Skin of body (tissue), 2 donors: ENCODE data around the gene VGLL4. TPM values are rescaled to one million over a fixed set of nuclear protein-coding genes. Genes with fewer than 3 reads are reported as not detected.
A peak's percentile ranks its signal among the peaks of the same experiment; 100 is the strongest.
"Not testable (repeated sequence)": the region's sequence is repeated elsewhere in the genome, so short reads cannot be mapped to it uniquely, and the experiment has no call there.

Experiments used
- DNase-seq: peaks from one replicate; lab custom pipeline; 2025; lab: John Stamatoyannopoulos, UW
- total RNA-seq: library from RNA; depleted of rRNA; stranded (reverse); fragments of >200 nt; gene quantifications from one replicate; pipeline ENCODE4 v1.2.3, GENCODE V29; 2014

VGLL4 gene
- total RNA-seq, 1 donor from 2014 or later: 63.2 TPM

DNA sequence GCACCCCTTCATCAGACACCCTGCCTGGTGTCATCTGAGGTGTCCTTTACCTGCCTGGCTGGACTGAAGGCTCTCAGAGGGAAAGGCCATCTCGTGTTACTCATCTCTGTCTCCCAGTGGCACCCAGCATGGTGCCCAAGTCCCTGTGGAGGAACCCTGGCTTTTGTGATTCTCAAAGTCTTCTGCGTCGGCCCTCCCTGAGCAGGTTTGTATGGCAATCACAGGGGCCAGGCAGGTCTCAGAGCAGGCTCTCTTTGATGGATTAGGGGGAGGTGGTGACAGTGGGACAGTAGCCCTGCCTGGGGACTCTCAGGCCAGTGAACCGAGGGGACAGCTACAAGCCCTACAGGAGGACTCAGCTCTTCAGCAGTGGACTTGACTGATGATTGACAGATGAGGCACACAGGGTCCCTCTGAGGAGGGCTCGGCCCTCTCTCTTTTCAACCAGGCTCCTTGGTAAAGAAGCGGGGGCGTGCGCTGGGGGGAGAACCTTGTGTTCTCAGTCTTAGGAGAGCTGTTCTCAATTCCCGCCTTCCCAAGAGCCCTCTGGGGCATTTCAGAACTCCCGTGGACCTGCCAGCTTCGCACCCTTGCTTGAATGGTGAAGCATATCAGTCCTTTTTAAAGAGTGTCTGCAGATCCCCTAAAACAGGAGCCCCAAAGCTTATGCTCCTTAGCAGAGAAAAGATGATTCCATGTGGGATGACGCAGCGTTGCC lies 108.3 kb downstream of the VGLL4 start:
- DNase-seq: no peak

DNA sequence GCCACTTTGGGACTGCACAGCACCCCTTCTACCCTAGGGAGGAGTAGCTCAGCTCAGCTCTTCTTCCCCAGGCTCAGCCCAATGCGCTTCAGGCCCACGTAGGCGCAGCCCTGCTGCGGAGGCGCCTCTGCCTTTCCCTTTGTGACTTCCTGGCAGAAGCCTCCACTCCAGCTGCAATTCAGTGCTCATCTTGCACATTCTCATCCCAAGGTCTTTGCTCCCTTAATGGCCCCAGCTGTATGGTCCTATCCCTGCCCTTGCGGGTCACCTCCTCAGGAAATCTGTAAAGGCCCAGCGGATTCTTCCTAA lies 109.0 kb downstream of the VGLL4 start:
- DNase-seq: no peak

DNA sequence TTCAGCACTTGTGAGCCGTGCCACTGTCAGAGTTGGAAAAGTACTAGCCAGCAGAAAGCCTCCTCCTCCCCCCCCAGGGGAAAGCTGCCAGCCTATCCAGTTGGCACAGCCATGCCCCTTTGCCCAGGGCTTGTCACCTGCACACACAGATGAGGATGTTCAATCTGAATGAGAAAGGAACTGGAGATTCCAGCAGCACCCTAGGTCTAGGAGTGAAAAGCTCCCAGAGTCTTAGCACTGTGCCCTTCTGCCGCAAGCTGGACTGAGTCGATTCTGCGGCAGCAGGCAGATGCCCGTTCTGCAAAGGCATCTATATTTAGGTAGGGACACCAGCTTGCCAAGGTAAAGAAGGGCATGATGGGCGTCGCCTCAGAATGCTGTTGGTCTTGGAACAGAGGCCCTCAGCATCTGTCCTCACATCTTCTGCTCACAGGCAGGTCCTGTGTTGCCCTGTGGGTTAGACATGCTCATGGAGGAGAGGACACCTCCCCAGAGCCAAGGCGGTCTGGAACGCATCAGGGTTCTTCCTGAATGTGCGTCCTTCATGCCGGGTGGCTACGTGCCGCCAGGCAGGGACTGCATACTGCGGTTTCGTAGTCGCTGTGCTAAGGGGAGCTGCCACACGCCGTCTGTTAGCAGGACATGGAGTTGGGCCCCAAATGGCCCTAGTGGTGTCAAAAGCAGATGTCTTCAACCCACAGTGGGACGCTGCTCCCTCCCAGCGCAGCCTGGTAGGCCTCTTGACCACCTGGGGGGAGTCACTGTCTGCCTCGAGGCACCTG lies 109.5 kb downstream of the VGLL4 start:
- no peak for DNase-seq

DNA sequence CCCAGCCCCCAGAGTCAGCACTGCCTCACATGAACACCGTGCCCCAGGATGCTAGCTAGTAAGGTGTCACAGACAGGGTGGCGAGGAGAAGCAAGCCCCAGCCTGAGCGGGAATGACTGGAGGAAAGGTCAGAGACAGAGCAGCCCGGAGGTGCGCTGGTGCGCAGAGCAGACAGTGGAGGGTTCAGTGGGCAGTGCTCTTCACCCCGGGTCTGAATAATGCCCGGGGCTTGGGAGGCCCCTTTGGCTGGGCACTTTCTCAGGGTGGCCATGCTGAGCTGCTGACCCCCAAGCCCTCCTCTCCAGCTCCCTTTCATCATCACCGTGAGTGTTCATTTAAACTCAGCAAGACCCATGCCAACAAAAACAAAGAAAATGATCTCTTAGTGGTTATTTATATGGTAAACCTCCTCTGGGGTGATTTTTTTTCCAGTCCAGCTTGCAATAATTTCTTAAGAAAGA lies 110.8 kb downstream of the VGLL4 start:
- no peak for DNase-seq

DNA sequence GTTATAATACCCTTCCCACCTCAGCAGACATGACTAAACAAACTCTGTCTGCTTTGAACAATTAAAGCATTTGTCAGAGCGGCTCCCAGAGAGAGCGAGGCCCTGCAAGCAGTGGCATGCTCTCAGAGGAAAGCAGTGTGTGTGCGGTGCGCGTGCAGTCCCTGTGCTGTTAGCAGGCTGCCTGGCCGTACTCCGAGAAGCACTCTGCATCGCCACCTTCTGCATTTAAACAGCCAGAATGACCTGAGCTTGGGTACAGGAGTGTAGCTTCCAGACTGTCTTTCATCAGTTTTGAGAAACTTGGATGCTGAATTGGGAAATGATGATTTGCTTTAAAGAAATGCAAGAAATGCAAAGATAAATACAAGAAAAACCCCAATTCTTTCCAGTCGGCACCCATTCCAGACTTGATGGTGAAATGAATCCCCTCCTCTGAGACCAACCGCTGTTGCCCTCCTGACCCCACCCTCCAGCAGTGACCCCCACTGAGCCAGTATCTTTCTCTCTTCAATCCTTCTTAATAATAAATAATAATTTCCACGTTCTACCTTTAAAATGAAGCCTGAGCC lies 113.5 kb downstream of the VGLL4 start:
- DNase-seq: peak; percentile 27

DNA sequence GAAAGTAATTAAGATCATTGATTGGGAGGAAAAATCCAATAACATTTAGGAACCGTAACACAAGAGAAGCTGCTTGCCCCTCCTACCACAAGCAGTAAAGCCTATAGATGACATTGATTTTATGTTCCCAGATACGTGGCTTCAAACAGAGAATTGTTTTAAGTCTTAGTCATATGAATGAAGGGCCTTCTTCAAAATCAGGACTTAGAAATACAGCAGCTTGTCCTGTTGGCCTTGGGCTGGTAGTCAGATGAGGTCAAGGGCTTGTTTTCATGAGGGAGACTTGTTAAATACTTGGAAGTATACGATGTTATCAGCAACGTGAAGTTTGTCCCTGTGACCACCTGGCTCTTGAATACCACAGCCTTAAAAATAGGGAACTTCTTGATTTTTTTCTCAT lies 114.4 kb downstream of the VGLL4 start:
- no peak for DNase-seq

DNA sequence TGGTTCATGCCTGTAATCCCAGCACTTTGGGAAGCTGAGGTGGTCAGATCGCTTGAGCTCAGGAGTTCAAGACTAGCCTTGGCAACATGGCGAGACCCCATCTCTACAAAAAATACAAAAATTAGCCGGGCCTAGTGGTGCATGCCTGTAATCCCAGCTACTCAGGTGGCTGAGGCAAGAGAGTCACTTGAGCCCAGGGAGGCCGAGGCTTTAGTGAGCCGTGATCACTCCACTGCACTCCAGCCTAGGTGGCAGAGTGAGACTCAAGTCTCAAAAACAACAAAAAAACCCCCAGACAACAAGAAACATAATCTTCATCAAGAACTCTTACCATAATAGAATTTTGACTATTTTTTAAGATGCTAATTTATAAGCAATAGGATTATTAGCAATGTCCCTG lies 117.6 kb downstream of the VGLL4 start:
- not testable (repeated sequence) for DNase-seq

DNA sequence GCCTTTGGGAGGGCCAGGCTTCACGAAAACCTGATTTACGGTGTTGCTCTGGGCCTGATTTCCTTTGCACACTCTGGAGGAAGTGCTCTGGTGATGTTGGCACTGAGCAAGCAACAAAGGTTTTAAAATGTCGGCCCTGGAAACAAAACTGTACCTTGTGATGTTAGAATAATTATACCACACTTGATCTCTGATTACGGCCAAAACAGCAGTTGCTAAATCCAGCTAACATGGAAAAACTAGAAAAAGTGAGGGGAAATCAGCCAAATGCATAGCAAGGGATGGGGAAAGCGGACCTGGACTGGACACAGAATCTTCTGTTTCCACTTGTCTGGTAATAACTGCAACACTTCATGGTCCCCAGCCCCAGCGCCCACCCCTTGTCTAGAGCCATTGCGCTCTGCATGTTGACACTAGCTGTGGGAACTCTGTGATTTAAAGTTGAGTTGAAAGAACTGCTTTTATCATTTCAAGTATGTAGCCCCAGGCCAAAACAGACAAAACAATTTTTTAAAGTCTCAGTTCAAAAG lies 120.1 kb downstream of the VGLL4 start:
- DNase-seq: peak; percentile 75

DNA sequence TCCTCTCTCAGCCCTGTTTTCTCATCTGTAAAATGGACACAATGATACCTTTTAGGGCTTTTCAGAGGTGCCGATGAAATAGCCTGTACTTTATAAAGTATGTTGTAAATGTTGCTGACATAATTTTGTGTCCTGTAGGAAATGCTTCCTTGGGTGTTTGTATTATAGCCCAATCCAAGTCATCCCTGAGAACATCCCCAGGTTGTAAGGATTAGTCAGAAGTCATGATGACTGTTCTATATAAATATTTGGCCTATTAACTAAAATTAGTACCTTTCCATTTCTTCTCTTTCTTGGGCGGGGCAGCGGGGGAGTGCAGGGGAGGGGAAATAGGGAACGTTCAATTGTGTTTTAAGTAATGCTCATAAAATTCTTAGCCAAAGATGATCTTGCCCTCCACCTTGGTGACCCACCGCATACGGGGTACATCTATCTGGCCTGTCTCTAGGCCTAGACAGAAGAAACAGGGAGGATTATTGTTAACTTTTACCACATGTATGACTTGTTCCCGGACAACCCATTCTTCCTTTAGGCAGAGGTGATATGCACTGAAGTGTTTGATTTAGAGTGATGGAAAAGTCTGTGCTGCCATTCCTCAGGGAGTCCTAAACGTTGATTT lies 120.7 kb downstream of the VGLL4 start:
- no peak for DNase-seq

DNA sequence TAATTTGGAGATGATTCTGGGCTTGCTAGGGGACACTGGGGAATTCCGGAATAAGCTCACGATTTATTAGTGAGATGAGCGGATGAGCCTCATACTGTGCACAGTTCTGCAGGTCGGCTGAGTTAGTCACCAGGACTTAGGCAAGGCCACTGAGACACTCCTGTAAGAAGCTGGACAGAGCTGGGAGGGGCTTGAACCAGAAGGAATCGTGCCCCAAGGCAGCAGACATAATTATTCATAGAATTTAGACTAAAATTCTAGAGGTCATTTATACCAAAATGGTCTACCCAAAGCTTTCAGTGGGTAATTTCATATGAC lies 121.4 kb downstream of the VGLL4 start:
- DNase-seq: no peak

DNA sequence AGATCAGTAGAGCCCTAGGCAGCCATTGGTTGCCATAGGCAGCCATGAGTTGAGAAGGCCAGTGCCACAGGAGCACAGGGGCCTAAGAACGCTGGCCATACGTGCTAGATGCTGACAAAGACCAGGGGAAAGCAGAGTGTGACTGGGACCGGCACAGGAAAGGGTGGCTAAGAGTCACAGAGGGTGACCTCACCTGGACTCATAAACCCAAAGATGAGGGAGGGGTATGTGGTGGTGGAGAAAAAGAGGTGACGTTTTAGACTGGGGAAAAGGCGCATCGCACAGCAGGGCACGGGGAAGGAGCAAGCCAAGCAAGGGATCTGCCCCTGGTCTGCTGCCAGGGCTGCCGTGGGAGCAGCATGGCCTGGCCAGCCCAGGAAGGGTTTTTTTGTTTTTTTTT lies 122.5 kb downstream of the VGLL4 start:
- DNase-seq: no peak

DNA sequence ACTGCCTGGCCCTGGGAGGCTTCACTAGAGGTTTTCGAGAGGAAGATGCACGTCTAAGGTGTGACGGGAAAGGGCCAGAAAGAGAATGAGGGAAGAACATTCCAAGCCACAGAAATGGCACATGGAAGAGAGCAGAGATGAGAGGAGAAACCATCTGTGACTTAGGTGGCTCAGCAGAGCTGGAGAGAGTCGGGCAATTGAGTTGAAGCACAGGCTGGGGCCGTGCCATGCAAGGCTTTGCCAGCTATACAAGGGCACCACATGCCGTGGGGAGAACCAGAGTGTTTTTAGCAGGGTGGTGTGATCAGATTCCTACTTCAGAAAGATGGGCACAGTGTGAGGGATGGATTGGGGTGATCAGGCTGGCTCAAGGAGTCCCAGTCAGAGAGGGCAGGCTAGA lies 126.1 kb downstream of the VGLL4 start:
- DNase-seq: no peak

DNA sequence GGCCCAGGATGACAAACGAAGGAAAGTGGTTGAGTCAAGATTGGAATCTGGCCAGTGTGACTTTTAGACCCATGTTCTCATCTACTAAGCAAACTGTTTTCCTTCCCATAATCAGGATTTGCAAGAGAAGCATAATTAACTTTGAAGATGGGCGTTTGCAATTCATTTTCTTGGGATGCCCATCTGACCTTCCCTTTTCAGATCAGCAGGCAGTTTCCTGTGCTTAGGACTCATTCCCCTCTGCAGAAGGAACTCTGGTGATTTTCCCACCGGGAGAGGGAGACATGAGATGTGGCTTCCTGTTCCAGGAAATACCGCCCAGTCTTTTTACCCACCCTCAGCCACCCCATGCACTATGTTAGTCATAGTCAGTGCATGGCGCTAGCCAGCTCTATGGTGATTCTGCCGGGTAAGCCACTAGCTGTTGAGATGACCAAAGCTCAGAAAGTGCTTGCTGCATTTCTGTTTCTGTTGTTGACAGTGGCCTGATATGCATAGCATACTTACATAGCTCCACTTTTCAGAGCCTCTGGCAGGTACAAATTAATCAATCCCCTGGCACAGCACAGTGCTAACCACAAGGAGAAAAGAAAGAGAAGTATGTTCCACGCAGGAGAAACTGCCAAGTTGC lies 129.4 kb downstream of the VGLL4 start:
- peak; percentile 62 for DNase-seq

DNA sequence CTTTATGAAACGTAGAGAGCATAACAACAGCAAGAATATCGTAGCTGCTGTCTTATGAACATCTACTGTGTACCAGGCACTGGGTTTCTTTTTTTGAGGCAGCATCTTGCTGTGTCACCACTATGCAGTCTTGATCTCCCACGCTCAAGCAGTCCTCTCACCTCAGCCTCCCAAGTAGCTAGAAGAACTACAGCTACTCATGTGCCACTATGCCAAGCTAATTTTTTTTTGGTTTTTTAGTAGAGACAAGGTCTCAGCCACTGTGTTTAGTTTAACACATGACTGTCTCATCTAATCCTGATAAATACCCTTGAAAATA lies 129.9 kb downstream of the VGLL4 start:
- no peak for DNase-seq

DNA sequence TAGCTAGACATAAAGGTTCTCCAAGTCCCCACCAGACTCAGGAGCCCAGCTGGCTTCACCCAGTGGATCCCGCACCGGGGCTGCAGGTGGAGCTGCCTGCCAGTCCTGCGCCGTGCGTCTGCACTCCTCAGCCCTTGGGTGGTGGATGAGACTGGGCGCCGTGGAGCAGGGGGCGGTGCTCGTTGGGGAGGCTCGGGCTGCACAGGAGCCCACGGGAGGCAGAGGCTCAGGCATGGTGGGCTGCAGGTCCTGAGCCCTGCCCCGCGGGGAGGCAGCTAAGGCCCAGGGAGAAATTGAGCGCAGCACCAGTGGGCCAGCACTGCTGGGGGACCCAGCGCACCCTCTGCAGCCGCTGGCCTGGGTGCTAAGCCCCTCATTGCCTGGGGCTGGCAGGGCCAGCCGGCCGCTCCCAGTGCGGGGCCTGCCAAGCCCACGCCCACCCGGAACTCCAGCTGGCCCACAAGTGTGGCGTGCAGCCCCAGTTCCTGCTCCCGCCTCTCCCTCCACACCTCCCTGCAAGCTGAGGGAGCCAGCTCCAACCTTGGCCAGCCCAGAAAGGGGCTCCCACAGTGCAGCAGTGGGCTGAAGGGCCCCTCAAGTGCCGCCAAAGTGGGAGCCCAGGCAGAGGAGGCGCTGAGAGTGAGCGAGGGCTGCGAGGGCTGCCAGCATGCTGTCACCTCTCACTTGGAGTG lies 130.4 kb downstream of the VGLL4 start:
- DNase-seq: not testable (repeated sequence)

DNA sequence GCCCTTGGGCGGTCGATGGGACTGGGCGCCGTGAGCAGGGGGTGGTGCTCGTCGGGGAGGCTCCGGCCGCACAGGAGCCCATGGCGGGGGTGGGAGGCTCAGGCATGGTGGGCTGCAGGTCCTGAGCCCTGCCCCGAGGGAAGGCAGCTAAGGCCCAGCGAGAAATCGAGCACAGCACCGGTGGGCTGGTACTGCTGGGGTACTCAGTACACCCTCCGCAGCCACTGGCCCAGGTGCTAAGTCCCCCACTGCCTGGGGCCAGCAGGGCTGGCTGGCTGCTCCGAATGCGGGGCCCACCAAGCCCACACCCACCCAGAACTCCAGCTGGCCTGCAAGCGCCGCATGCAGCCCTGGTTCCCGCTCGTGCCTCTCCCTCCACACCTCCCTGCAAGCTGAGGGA lies 132.1 kb downstream of the VGLL4 start:
- not testable (repeated sequence) for DNase-seq

DNA sequence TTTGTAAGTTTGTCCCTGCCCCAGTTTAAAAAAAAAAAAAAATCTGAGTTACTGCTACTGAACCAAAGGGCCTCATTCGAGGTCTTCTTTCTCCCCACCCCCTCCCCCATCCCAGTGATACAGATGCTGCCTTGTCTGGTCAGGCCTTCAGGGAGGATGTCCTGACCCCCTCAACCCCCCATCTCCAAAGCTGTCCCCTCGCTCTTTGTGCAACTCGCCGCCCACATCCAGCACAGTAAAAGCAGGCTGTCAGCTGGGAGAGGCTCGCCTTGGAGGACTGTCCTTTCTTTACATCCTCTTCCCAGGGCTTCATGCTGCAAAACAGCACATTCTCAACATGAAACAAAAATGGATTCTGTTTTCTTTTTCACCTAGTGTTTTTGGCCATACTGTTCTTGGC lies 133.4 kb downstream of the VGLL4 start:
- no peak for DNase-seq

DNA sequence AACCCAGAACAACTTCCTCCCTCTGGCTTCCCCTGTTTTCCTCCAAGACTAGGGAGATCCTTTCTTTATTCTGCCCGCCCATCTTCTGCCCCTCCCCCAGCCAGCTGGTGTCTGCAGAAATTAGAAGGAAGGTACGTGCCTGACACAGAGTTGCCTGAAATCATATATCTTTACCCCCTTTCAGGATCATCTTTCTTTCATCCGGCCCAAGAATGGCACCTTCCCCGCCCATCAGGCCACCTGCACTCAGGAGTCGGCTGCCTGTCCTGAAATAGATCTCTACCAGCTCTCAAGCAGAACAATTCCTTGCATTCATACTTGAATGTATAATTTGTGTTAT lies 133.7 kb downstream of the VGLL4 start:
- DNase-seq: no peak

DNA sequence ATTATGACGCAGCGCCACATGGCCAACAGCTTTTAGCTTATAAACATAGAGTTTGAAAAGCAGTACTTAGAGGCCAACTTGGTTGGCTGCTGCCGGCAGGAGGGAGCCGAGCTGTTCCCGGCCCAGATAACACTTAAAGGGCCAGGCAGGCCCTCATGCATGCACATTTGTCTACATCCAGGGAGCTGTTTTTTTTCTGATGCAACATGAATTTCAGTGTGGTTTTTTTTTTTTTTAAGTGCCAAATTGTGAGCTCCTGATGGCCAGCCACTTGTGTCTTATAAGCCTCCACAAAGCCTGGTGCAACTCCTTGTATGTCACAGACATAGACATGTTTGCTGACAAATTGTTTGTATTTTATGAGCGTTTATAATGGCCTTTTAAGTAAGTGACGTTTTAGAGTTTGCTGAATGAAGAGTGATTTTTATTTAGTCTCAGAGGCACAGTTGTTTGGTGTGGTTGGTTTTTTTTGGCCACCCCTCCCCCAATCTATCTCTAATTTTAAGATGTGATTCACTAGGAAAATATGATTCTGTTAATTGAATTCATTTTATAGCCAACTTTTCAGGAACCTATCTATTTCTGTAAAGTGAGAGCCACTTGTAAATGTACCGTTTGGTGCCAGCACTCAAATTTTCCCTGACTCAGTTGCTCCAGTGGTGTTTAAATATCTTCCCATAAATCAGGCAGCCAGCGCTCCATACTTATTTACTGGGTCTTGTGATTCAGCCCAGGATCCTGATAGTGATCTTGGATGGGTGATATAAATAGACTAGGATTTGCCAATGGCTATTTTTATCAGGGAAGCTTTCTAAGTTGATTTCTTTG lies 134.3 kb downstream of the VGLL4 start:
- peak; percentile 75 for DNase-seq

DNA sequence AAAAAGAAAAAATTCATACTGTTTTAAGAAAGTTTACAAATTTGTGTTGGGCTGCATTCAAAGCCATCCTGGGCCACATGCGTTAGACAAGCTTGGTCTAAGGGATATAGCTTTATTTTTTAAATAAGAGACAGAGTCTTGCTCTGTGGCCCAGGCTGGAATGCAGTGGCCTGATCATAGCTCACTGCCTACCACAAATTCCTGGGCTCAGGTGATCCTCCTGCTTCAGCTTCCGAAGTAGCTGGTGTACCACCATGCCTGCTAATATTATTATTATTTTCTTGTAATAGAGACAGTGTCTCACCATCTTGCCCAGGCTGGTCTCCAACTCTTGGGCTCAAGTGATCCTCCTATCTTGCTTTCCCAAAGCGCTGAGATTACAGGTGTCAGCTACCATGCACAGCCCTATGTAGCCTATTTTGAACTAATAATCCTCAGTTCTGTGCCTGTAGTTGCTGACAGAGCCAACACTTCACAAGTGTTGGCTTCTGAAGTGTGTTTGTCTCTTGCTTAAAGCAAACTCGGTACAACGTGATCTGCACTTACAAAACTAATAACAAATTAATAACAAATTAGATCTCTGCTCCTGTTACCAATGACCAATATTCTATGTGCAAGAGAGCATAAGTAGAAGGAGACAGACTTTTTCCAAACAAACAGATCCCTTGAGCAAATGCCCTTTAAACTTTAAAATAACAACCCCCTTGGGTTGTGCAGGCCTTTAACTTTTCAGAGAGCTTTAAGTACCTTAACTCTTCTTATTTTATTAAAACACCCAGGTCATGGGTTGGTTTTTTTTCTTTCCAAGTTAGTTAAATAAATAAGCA lies 135.2 kb downstream of the VGLL4 start:
- no peak for DNase-seq
